IMR-90 (cell line): ENCODE data around the gene SERPINA7. TPM values are rescaled to one million over a fixed set of nuclear protein-coding genes. Genes with fewer than 3 reads are reported as not detected.

Source experiments
- ATAC-seq: fragments of 200-7000 bp; cut with Tn5 transposase; 2 replicates; pipeline ENCODE4 v1.9.1; 2020; ENCODE audit warnings: low read depth, mild to moderate bottlenecking, moderate library complexity
- BruUV-seq: library from RNA; stranded (reverse); fragments of 400-500 nt; replicated peaks from 2 replicates; lab custom pipeline; 2021; lab: Mats Ljungman, UMichigan
- CTCF ChIA-PET: fragments of 300-600 bp; formaldehyde crosslinking; extraction: SDS; loops from one replicate; lab custom pipeline; 2021; ENCODE audit warnings: antibody characterized with exemption; lab: Yijun Ruan, JAX
- POLR2A ChIA-PET: fragments of 300-600 bp; sonication (Branson Sonifier 250); formaldehyde crosslinking; loops from one replicate; lab custom pipeline; 2022; ENCODE audit warnings: antibody characterized with exemption; ENCODE audit not compliant: unreplicated experiment; lab: Charles Lee
- DNase-seq: peaks from one replicate; pipeline ENCODE4 v3.0.0; 2013
- H2AFZ ChIP-seq: replicated peaks from 2 replicates; pipeline ENCODE3; 2013; ENCODE audit warnings: low read length, mild to moderate bottlenecking; ENCODE audit not compliant: poor library complexity
- H2AK5ac ChIP-seq: 2 replicates; pipeline ENCODE4 v1.6.1; 2013; ENCODE audit warnings: low read depth, low read length, inconsistent platforms
- H2AK9ac ChIP-seq: replicated peaks from 2 replicates; pipeline ENCODE3; 2013; ENCODE audit warnings: mild to moderate bottlenecking, low read depth, low read length, moderate library complexity; ENCODE audit not compliant: poor library complexity
- H2BK120ac ChIP-seq: 2 replicates; pipeline ENCODE4 v1.6.1; 2013; ENCODE audit warnings: low read depth, low read length, inconsistent platforms
- H2BK15ac ChIP-seq: 3 replicates; pipeline ENCODE4 v1.6.1; 2013; ENCODE audit warnings: low read depth, low read length, inconsistent platforms
- H2BK20ac ChIP-seq: 2 replicates; pipeline ENCODE4 v1.6.1; 2013; ENCODE audit warnings: low read depth, mild to moderate bottlenecking, inconsistent platforms, low read length, moderate library complexity
- H2BK5ac ChIP-seq: 2 replicates; pipeline ENCODE4 v1.6.1; 2013; ENCODE audit warnings: mild to moderate bottlenecking, low read depth, low read length, inconsistent platforms; ENCODE audit not compliant: poor library complexity, severe bottlenecking
- H3K14ac ChIP-seq: replicated peaks from 2 replicates; pipeline ENCODE4 v1.6.1; 2013; ENCODE audit warnings: low read depth, low read length, inconsistent platforms
- H3K18ac ChIP-seq: 2 replicates; pipeline ENCODE4 v1.6.1; 2013; ENCODE audit warnings: low read depth, low read length, control low read depth
- H3K23ac ChIP-seq: 2 replicates; pipeline ENCODE4 v1.6.1; 2013; ENCODE audit warnings: low read depth, low read length, inconsistent platforms
- H3K27ac ChIP-seq: 2 replicates; pipeline ENCODE4 v1.5.1; 2013; ENCODE audit warnings: mild to moderate bottlenecking, control low read depth, low read length; ENCODE audit not compliant: insufficient read depth
- H3K27me3 ChIP-seq: 2 replicates; pipeline ENCODE4 v1.6.1; 2013; ENCODE audit warnings: low read length; ENCODE audit not compliant: control insufficient read depth, insufficient read depth
- H3K36me3 ChIP-seq: 2 replicates; pipeline ENCODE4 v1.6.1; 2013; ENCODE audit warnings: low read length, mixed read lengths; ENCODE audit not compliant: control insufficient read depth, insufficient read depth
- H3K4ac ChIP-seq: 2 replicates; pipeline ENCODE4 v1.6.1; 2013; ENCODE audit warnings: low read depth, low read length, inconsistent platforms
- H3K4me1 ChIP-seq: 2 replicates; pipeline ENCODE4 v1.6.1; 2013; ENCODE audit warnings: low read length, mixed read lengths; ENCODE audit not compliant: control insufficient read depth, insufficient read depth
- H3K4me2 ChIP-seq: 2 replicates; pipeline ENCODE4 v1.6.1; 2013; ENCODE audit warnings: low read depth, mild to moderate bottlenecking, control low read depth, low read length, moderate library complexity
- H3K4me3 ChIP-seq: 2 replicates; pipeline ENCODE4 v1.5.1; 2013; ENCODE audit warnings: low read depth, mild to moderate bottlenecking, control low read depth, low read length, moderate library complexity; ENCODE audit not compliant: insufficient read depth
- H3K56ac ChIP-seq: 2 replicates; pipeline ENCODE4 v1.6.1; 2013; ENCODE audit warnings: low read length, inconsistent platforms; ENCODE audit not compliant: insufficient read depth; ENCODE audit errors: extremely low read depth
- H3K79me1 ChIP-seq, 2 experiments: 2 replicates each; pipeline ENCODE4 v1.6.1; 2013; ENCODE audit warnings: low read length in 2 of 2, inconsistent platforms in 1 of 2, low read depth in 1 of 2
- H3K9ac ChIP-seq: 2 replicates; pipeline ENCODE4 v1.6.1; 2013; ENCODE audit warnings: low read depth, low read length, control low read depth
- H3K9me1 ChIP-seq: 2 replicates; pipeline ENCODE4 v1.6.1; 2013; ENCODE audit warnings: low read length, inconsistent platforms; ENCODE audit not compliant: insufficient read depth
- H3K9me3 ChIP-seq: 2 replicates; pipeline ENCODE4 v1.6.1; 2013; ENCODE audit warnings: low read length; ENCODE audit not compliant: control insufficient read depth, insufficient read depth
- H4K20me1 ChIP-seq: 2 replicates; pipeline ENCODE4 v1.6.1; 2013; ENCODE audit warnings: low read length, inconsistent platforms; ENCODE audit not compliant: insufficient read depth
- H4K5ac ChIP-seq: 2 replicates; pipeline ENCODE4 v1.6.1; 2013; ENCODE audit warnings: mild to moderate bottlenecking, low read depth, low read length, control low read depth
- H4K8ac ChIP-seq, 2 experiments: 2 replicates each; pipeline ENCODE4 v1.6.1; 2013; ENCODE audit warnings: low read depth in 2 of 2, low read length in 2 of 2, control low read depth in 1 of 2, inconsistent platforms in 1 of 2
- H4K91ac ChIP-seq: 2 replicates; pipeline ENCODE4 v1.6.1; 2013; ENCODE audit warnings: low read depth, low read length, inconsistent platforms; ENCODE audit not compliant: insufficient read depth
- BHLHE40 ChIP-seq: fragments of 150-350 bp; IDR thresholded peaks from 2 replicates; pipeline ENCODE4 v1.6.1; 2016; ENCODE audit warnings: mild to moderate bottlenecking, low read depth, low read length
- CTCF ChIP-seq: conservative IDR thresholded peaks from 2 replicates; pipeline ENCODE4 v1.5.1; 2012; ENCODE audit warnings: mild to moderate bottlenecking, low read depth, low read length, improper control_type of control experiment
- FOS ChIP-seq: fragments of 150-350 bp; IDR thresholded peaks from 2 replicates; pipeline ENCODE4 v1.6.1; 2016; ENCODE audit warnings: low read depth, low read length
- RAD21 ChIP-seq: IDR thresholded peaks from 2 replicates; pipeline ENCODE4 v1.6.1; 2012; ENCODE audit warnings: low read length, improper control_type of control experiment
- RCOR1 ChIP-seq: IDR thresholded peaks from 2 replicates; pipeline ENCODE4 v1.6.1; 2012; ENCODE audit warnings: mild to moderate bottlenecking, low read length, improper control_type of control experiment; ENCODE audit not compliant: insufficient replicate concordance
- SMC3 ChIP-seq: fragments of 150-350 bp; IDR thresholded peaks from 2 replicates; pipeline ENCODE4 v1.6.1; 2016; ENCODE audit warnings: low read depth, mild to moderate bottlenecking, antibody characterized with exemption, low read length, moderate library complexity
- WGBS, 2 experiments: methylation state at CpG; one replicate each; pipeline versions ENCODE4 v1.1.5 to v1.1.7; 2013; ENCODE audit warnings: missing lambda C conversion rate in 2 of 2; ENCODE audit not compliant: insufficient read length in 1 of 2; ENCODE audit errors: extremely low coverage in 2 of 2; 5-methylcytosine and 5-hydroxymethylcytosine counted together
- dilution Hi-C: fragments of 300-500 bp; cut with HindIII; formaldehyde crosslinking; loops from one replicate; pipeline ENCODE4 v1.14.3; 2018; ENCODE audit warnings: low sequenced_read_pairs; ENCODE audit not compliant: unreplicated experiment
- in situ Hi-C: fragments of 300-500 bp; cut with MboI; formaldehyde crosslinking; loops from 3 replicates; pipeline ENCODE4 v1.14.3; 2019; ENCODE audit warnings: low sequenced_read_pairs, inconsistent platforms, mixed read lengths
- intact Hi-C: fragments of 100-400 bp; cut with micrococcal nuclease; formaldehyde crosslinking; loops from 2 replicates; pipeline ENCODE4 v1.10.0; 2022
- polyA plus RNA-seq, 3 experiments: library from polyadenylated mRNA; depleted of rRNA; stranded (reverse); fragments of >200 nt; gene quantifications; 2 replicates each; pipeline ENCODE4 v1.2.3, GENCODE V29; 2012; ENCODE audit warnings: low replicate concordance in 1 of 3
- total RNA-seq: library from RNA; depleted of rRNA; stranded (reverse); fragments of >200 nt; gene quantifications from 2 replicates; pipeline ENCODE4 v1.2.3, GENCODE V29; 2012
- TF ChIP-seq, protein P1 (sequence below): fragments of 150-350 bp; IDR thresholded peaks from 2 replicates; pipeline ENCODE4 v1.6.1; 2017; ENCODE audit warnings: mild to moderate bottlenecking, antibody characterized with exemption, low read length, low read depth

Gene SERPINA7
- total and polyA plus RNA-seq, 2 of the 4 experiments (the other 2 are of a cell fraction) = not detected

- H3K4me3 ChIP-seq = no peak overlapping the region
- no peak overlapping the region for H2BK5ac ChIP-seq
- no peaks in the 10 kb centered on the region for H3K9me3 ChIP-seq
- H4K20me1 ChIP-seq = no peaks in the 10 kb centered on the region
- no peak overlapping the region for H3K27ac ChIP-seq
- no CpG with 5 or more reads among the region's 2 CpGs for WGBS, 2 experiments
- ChIA-PET CTCF (no interaction called here), POLR2A (no interaction called here)
- H3K4ac ChIP-seq = no peak overlapping the region
- no peak overlapping the region for H4K8ac ChIP-seq
- H4K91ac ChIP-seq = no peak overlapping the region
- no peak overlapping the region for H2AK5ac ChIP-seq
- in situ Hi-C loops = no loop called here
- no peak for TF ChIP-seq FOS
- TF ChIP-seq RAD21 = no peak
- TF ChIP-seq BHLHE40 = no peak
- TF ChIP-seq, protein P1, sequence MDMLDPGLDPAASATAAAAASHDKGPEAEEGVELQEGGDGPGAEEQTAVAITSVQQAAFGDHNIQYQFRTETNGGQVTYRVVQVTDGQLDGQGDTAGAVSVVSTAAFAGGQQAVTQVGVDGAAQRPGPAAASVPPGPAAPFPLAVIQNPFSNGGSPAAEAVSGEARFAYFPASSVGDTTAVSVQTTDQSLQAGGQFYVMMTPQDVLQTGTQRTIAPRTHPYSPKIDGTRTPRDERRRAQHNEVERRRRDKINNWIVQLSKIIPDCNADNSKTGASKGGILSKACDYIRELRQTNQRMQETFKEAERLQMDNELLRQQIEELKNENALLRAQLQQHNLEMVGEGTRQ = no peak
- TF ChIP-seq SMC3 = 0 out of 2 replicates have a peak, but pooled peaks have one; percentile 22
- peak; percentile 31 for TF ChIP-seq CTCF
- no peak for TF ChIP-seq RCOR1
- no peak overlapping the region for H3K14ac ChIP-seq
- DNase-seq = no peak
- peaks cover 3% of the 10 kb centered on the region for H3K27me3 ChIP-seq
- BruUV-seq = no TSS peak
- H3K9ac ChIP-seq = no peak overlapping the region
- H3K56ac ChIP-seq = no peak overlapping the region
- no peaks in the 10 kb centered on the region for H3K4me1 ChIP-seq
- no peak overlapping the region for H3K4me2 ChIP-seq
- intact Hi-C loops = no loop called here
- H3K23ac ChIP-seq = no peak overlapping the region
- H3K9me1 ChIP-seq = no peaks in the 10 kb centered on the region
- no peak overlapping the region for H4K5ac ChIP-seq
- H3K18ac ChIP-seq = no peak overlapping the region
- no peaks in the 10 kb centered on the region for H3K79me1 ChIP-seq
- H2AFZ ChIP-seq = no peak overlapping the region
- no peak for ATAC-seq
- H2AK9ac ChIP-seq = no peak overlapping the region
- H2BK20ac ChIP-seq = no peak overlapping the region
- no peak overlapping the region for H2BK120ac ChIP-seq
- H3K36me3 ChIP-seq = no peaks in the 10 kb centered on the region
- H2BK15ac ChIP-seq = no peak overlapping the region
- dilution Hi-C loops = no loop called here
These were observed 1.4 kb upstream of the SERPINA7 start for GRCh38 chrX:106039920-106040319.
